ENCODE measurements around the gene ZBTB20.
A peak's percentile ranks its signal among the peaks of the same experiment; 100 is the strongest.

The ZBTB20 gene

DNA sequence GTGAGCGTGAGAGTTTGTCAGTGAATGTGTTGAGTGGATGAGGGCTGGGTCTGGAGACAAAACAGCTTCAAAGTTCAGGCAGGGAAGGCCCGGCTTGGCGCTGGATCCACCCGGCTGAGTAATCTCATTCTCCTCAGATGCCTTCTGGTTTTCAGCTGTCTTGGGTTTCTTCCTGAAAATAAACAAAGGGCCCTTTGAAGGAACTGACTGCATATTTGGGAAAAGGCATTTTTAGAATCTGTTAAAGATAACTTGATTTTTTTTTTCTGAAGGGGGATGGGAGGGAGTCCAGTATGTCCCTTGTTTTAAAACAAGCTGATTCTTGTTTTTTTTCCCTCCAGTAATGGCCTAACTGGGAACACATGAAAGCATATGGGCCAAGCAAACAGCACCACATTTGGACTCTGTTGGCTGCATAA, 766.8 kb downstream of the ZBTB20 start:
- peak; percentile 74 for DNase-seq

DNA sequence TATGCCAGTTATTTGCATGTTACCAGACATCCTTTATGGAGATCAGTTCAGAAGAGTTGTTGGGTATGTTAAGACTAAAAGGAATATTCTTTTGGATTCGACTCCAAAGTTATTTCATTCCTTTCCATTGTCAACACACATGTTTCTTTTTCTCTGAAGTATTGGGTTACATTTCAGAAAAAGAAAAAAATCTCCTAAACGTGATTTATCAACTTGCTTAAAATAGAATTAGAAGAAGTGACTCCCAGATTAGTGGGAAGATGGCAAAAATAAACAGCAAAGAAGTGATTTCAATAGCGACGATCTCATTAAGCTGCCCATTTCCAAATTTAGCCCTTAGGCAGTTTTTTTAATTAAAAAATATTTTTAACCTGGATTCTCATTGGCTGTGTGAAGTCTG, 767.8 kb downstream of the ZBTB20 start:
- no peak for DNase-seq

DNA sequence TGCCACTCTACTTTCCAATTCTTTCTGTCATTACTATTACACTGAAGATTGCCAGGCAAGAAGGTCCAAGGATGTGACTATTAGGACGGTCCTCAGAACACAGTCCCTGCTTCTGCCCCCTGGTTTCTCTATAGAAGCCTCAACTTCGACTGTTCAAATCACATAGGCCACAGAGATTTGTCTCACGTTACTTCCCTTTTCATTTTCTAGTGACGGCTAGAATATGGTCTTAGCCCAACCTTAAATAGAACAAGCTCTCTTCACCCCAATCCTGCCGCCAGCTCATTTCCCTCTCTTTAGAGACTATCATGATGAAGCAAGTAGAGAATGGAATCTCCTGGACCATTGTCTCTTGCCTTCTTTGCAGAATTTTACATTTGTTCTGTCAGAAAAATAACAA, 768.3 kb downstream of the ZBTB20 start:
- no peak for DNase-seq

DNA sequence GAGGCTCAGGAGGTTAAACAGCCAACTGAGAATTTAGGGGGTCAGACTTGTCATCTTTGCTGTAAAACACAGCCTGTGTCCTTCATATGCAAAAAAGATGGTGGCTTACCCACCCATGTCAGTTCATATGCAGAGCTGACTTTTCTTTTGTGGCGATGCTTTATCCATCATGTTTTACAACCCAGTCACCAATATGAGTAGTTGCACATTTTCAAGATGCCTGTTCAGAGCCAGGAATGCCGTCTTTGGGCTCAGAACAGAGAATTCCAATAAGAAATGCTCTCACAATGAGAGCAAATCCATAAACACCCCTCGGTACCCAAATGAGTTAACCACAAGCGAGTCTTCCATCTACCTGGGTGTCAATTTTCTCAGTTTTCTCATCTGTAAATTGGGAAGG, 769.7 kb downstream of the ZBTB20 start:
- no peak for DNase-seq

DNA sequence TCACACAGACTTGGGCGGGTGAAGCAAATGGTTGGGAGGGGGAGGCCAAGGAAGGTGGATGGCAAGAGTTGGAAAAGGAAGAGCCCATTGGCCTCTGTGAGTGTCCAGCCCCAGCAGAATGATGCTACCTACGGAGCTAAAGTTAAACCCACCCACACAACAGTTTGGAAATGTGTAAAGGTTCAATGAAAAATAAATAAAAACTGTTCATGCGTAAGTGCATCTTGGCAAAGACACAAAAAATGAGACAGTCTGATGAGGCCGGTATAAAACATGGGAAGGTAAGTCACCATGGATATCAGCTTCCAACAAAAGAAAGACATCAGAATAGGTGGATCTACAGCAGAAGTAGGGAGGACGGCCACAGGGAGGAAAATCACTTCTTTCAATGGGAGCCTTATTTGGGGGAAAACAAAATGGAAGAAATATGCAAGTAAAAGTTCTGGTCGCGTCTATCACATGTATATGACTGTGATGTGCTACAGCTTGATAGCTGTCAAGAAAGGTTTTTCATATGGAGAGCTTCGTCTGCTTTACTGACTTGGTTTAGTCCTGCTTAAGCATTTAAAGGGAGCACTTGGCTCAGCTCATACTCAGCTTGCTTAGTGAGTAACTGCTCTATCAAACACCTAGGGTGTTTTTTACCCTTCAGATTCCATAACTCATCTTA, 770.4 kb downstream of the ZBTB20 start:
- no peak for DNase-seq

DNA sequence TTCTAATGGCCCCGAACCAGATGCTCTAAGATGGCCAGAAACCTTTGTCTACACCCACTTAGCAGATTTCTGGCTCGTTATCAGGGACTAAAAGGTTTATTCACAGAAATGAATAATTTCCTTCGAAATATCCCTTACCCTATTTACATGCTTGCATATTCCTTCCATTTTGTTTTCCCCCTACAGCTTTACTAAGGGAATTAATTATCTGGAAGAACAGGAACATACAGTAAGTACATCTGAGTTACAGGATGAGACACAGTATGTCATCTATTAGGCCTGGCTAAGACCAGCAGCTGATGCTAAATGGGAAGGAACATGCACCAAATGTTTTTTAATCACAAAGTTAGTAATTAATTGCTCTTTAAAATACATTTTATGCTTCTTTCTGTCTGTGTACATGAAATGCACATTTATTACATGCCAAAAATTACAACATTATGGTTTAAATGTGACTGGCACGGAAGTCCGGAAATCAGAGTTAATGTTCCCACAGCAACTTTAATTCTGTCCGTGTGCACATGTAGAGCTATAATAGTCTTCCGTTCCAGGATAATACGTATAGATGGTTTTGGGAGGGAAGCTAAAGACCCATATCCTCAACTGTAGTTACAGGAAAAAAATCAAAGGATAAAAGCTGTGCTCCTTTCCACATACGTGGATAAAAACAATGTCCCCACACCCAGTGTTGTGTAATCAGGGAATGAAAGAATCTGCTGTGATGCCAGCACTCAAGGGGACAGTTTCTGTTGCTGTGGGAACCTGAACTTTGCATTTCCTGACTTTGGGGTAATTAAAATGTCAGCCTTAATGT, 771.3 kb downstream of the ZBTB20 start:
- DNase-seq, result no peak

DNA sequence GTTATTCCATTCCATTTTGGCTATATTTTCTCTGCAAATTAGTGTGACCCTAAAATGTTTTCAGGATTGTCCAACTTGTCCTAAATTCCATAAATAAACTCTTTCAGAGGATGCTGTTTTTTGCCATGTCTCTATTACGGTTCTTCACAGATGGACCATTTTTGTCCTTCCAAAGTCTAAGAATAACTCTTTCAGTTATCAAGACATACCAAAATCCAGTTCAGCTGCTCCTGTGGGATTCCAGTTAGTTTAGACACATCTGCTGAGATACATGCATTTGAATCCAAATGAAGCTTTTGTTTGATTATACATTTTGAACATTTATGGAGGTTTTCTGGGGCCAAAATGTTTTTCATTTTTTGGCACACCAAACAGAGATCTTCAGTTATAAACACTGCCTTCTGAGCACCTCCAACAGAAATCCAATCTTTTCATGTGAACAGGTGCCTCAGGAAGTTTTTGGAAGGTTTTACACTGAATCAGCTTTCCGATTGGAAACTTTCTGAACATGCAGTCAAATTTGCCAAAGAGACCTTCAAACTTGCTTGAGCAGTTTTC, 772.6 kb downstream of the ZBTB20 start:
- DNase-seq, result no peak

DNA sequence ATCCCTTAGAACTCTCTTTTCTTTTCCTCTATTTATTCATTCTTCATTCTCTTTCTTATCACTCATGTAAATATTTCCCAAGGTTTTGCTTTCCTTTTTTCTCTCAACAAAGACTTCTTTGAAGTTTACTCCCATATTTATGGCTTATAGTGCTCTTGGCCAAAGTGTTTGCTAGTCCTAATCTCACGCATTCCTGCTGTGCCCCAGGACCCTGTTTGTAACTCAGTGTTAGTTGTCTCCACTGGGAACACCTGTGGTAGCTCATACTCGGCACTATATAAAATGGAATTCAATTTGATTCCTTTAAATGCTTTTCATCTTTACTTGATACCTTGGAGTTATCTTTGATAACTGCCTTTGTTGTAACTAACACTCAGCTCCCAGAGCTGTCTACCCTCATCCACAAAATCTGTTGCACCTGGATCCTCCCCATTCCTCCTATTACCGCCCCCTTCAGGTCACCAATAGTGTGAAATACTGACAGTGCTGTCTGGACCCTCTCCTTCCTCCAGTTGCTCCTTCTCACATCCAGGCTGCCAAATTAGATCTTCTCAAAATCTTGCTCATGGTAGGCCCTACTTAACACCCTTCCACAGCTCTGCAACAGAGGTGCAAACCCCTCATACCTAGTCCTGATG, 776.4 kb downstream of the ZBTB20 start:
- no peak for DNase-seq

DNA sequence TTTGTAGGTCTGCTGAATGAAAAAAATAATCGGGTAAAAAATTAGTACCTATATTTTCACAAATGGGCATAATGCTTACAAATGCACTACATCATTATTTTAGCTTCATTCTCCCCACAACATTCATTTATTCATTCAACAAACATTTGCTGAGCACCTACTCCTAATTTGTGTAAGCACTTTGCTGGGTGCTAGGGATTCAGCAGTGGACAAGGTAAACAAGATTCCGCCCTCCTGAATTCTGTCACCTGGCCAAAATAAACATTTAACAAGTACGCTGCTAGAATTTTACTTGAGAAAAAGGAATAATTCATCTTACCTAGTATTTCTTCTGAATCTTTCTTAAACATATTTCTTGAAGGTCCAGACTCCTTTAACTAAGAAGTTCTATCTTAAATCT, 781.2 kb downstream of the ZBTB20 start:
- no peak for DNase-seq

DNA sequence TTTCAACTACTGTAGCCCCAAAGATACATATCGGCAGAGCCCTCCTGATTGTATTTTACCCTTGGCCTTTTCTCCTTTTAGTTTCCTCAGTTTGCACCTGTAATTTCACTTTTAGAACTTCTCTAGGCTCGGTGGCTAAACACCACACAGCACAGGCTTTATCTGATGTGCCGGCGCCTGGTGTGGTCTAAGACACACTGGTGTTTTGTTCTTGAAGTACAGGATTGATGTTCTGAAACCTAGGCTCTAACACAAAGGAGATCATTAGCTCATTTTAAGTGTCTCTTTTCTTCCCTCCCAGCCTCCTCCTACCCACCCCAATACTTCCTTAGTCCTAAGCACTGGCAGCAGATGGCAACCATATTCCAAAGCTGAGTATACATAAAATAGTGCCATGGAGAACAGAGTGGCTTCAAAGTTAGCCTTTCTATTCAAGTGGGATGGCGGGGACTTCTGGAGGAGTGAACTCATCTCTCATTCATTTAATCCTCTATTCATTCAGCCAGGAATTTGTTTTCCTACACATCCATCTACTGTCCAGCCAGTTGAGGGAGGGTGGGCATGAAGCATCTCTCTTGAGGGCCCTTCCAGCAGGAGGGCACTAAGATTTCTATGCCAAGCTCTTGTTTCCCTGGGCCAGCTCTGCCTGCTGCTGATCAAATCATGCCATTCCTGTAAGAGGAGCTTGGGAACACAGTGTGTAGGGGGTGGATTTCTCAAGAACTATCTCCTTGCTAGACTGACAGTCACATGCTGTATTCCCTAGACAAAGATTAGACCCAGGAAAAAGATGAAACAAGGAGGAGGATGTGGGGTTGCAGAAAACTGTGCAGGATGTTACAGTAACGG, 782.1 kb downstream of the ZBTB20 start:
- no peak for DNase-seq

DNA sequence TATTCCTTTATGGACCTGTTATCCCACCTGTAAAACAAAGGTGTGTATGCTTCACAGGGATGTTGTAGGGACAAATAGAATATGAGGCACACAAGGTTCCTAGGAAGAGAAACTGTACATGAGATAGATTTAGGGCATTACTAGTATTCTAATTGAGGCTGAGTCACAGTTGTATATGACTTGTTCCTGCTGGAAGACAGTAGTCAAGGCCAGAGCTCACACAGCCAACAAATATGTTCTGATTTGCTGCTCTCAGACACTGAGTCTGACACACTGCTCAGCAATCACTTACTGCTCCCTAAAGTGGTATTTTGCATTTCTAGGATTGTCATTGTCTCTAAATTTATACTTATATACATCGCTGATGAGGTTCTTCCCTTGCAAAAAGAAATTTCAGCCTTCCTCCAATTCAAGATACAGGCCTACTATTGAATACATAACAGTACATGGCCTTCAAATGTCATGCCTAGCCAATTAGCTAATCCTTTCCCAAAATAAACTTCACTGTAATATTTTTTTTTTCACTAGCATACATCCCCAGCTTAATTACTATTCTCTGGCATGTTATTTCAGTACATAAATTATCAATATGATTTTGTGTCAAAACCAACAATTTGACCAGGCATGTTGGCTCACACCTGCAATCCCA, 783.4 kb downstream of the ZBTB20 start:
- DNase-seq, result peak; percentile 62

DNA sequence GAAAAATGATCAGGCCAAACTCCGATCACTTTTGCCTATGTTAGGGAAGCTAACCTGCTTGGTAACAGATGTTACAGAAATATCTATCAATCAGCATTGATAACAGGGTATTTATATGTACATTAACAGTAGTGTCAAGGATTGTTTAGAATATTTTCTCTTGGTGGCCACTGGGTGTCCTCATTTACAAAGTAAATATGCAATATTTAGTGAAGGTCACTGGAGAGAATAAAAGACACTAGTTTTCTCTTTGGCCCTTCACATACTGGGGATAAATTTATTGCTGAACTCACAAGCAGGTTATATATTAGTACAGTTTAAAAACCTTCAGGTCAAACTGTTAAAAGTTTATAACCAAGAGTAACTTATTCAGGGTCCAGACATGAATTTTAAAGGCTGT, 784.3 kb downstream of the ZBTB20 start:
- peak; percentile 40 for DNase-seq

DNA sequence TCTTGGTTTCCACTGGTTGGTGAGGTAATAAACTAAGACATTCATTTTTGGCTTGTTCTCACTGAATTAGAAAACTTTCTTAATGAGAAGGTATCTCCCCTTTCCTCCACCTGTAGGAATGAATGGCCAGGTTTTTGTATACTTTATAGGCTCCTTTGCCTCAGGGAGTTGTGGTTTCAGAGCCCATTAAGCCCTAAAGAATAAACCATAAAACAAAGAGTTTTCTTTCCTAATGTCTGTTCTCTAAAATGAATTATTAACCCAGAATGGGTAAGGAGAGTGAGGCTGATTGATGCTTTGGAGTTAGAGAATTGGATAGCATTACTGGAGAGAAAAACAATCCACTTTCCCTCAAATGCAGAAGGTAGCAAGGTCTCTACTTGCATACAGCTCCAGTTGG, 785.7 kb downstream of the ZBTB20 start:
- DNase-seq, result no peak

DNA sequence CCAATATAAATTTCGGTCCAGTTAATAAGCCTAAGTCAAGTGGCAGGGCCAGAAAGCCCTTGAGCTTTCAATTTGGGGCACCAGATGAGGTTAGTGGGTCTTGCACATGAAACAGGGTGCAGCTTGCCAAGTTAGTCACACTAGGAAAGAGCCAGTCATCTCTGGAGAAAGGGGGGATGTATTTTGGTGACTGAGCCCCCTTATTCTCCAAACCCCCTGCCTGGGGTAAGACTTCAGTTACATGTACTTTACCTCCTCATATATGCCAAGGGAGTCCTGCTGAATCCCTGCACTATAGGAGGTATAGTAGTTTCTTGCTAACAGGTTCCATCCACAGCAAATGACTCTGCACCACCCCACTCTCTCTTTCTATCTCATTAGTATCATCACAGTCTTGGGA, 790.6 kb downstream of the ZBTB20 start:
- DNase-seq, result no peak

DNA sequence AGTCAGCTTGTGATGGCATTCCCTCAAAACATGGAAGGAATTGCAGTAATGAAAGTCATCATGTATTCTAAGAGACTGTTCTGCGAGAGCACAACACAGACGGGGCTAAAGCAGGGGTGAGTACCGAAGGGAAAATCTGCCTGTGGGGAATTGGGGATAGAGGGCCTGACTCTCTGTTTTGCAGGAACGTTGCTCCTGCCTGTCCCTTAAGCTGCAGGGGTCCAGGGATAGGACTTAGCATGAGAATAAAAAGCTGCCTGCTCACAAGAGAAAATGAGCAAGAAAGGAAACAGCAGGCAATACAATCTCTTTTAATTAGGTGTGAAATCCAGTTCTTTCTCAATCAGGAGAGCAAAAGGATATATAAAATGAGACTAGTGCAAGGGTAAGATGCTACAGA, 791.0 kb downstream of the ZBTB20 start:
- no peak for DNase-seq

DNA sequence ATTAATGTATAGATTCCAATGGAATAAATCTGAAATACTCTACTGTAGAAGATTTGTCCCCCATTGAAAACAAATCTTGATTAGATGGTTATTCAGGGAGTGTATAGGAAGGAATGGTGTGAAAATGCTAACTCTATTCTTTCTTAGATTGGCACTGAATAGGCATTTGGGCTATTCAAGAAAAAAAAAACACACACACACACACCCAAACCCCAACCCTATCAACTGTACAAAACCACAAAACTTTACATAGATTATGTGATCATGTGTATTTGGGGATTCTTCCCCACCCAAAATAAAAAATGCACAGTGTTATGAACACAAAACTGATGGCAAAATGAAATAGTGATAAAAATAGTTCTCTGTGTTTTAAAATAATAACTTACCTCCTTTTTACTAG, 791.4 kb downstream of the ZBTB20 start:
- DNase-seq, result no peak

DNA sequence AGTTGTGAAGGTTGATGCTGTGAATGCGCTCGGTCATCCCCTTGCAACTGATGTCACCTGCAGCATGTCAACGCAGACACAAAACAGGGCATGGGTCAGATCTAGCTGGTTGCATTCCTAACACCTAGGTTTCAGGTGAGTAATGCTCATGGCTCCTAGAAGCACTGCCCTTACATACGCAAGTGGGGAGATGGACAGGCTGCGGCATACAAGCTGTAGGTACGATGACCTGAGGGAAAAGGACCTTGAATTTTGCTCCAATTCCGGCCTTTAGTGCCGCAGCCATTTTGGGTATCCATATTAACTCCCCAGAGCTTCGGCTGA, 795.3 kb downstream of the ZBTB20 start:
- no peak for DNase-seq

DNA sequence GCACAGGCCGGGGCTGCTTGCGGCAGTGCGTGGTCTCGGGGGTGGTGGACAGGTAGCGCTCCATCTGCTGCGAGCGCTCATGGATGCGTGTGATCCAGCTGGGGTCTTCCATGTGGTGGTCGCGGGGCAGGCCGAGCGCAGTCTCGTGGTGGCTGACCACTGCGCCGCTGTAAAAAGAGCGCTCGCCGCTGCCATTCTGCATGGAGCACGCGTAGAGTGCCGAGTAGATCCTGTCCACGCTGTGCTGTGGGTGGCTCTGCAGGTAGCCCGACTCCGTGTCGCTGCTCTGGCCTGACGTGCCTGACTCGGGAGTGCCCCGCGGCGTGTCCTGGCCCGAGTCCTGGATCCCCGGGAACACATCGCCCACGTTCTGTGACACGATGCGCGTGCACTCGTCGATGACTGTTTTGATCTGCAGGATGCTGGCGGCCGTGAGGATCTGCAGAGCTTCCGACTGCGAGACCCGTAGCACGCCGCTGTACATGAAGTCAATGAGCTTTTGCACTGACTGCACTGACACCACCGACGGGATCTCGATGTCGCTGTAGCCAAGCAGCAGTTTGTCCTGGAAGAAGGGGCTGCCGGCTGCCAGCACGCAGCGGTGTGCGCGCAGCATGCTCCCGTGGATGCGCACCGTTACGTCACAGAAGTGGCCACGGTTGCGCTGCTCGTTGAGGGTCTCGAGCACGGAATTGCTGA, 795.8 kb downstream of the ZBTB20 start:
- no peak for DNase-seq

DNA sequence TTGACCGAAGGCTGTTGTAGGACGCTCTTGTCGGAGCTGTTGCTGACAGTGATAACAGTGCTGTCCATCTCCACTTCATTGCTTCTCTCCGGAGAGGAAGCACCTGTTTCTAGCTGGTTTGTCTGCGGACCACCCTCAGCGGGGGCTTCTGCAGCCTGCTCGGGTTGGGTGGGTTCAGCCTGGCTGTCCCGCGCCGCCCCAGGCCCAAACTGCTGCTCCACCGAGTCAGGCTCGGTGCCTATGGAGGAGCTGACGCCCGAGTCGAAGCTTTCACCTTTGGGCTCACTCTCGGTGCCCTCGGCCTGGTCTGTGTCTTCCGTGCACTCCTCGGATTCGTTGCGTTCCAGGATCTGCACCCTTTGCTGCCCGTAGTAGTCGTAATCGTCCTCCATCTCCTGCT, 796.4 kb downstream of the ZBTB20 start:
- no peak for DNase-seq

DNA sequence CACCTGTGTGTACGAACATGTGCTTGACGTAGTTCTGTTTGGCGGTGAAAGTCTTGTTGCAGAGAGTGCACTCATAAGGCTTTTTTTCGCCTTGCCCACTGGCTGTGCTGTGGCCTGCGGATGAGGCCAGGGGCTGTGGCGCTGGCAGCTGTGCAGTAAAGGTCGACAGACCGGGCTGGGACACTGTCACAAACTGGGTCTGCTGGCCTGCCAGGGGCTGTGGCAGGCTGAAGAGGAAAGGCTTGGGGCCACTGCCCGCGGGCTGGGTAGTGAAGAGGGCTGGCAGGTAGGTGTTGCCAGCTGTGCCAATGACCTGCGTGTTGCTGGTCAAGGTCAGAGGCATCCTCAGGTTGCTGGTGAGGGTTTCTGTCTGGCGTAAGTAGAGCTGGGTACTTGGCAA, 796.8 kb downstream of the ZBTB20 start:
- DNase-seq, result no peak

DNA sequence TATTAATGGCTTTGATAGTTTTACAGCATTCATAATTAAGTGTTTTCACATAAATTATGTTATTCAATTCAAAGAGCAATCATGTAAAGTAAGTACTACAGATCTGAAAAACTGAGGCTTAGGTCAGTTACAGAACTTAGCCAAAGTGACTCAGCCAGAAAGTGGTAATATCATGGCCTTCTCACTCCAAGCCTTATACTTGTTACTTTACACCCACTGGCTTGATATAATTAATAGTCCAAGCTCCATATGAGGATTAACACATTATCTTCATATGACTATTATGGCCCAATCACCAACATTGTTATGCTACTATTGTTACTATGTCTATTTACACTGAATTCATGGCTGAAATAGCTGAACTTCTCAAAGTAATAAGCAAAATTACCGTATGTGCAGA, 802.6 kb downstream of the ZBTB20 start:
- no peak for DNase-seq

All from EL (cell line).